SU-DHL-6 (cell line): ENCODE measurements around the gene RNF4.

Experiments
- H2AFZ ChIP-seq: fragments of 200-600 bp; sonication (generic); 2 replicates; pipeline ENCODE4 v1.6.1; 2014; ENCODE audit warnings: low read depth, mild to moderate bottlenecking, moderate library complexity, mixed read lengths, antibody characterized with exemption, low read length; ENCODE audit not compliant: severe bottlenecking
- H3F3A ChIP-seq: fragments of 200-600 bp; shearing (Covaris generic); 2 replicates; pipeline ENCODE4 v1.6.0; 2016; ENCODE audit warnings: antibody characterized with exemption, mild to moderate bottlenecking; ENCODE audit not compliant: insufficient read depth
- H3K27ac ChIP-seq: fragments of 200-600 bp; sonication (generic); 2 replicates; pipeline ENCODE4 v1.5.1; 2016; ENCODE audit warnings: low read depth, mild to moderate bottlenecking, low read length, moderate library complexity, mixed read lengths
- H3K27me3 ChIP-seq: fragments of 200-600 bp; sonication (generic), shearing (Covaris generic); 2 replicates; pipeline ENCODE4 v1.6.0; 2014; ENCODE audit warnings: mild to moderate bottlenecking, low read length
- H3K36me3 ChIP-seq: fragments of 200-600 bp; sonication (generic); 2 replicates; pipeline ENCODE4 v1.6.1; 2014; ENCODE audit warnings: mild to moderate bottlenecking, low read length, mixed read lengths
- H3K4me2 ChIP-seq: fragments of 300-600, 200-600 bp; shearing (Covaris generic), sonication (generic); 2 replicates; pipeline ENCODE4 v1.6.0; 2014; ENCODE audit warnings: low read length, low read depth, mild to moderate bottlenecking; ENCODE audit not compliant: poor library complexity, severe bottlenecking
- H3K4me3 ChIP-seq: fragments of 200-600 bp; sonication (generic); 2 replicates; pipeline ENCODE4 v1.5.1; 2014; ENCODE audit warnings: antibody characterized with exemption, low read length, mild to moderate bottlenecking, mixed read lengths; ENCODE audit not compliant: insufficient read depth, poor library complexity, severe bottlenecking
- H3K79me2 ChIP-seq: fragments of 200-600 bp; sonication (generic); 2 replicates; pipeline ENCODE4 v1.6.1; 2014; ENCODE audit warnings: mild to moderate bottlenecking, low read length, moderate library complexity; ENCODE audit not compliant: insufficient read depth
- H3K9ac ChIP-seq: fragments of 200-600 bp; sonication (generic); 2 replicates; pipeline ENCODE4 v1.7.0; 2014; ENCODE audit warnings: mild to moderate bottlenecking, low read length
- H3K9me2 ChIP-seq: fragments of 200-600 bp; sonication (generic); replicated peaks from 2 replicates; pipeline ENCODE4 v1.6.1; 2014; ENCODE audit warnings: low read length; ENCODE audit not compliant: insufficient read depth
- H3K9me3 ChIP-seq: fragments of 200-600 bp; sonication (generic); 2 replicates; pipeline ENCODE4 v1.6.1; 2014; ENCODE audit warnings: low read length, mixed read lengths; ENCODE audit not compliant: insufficient read depth
- H4K20me1 ChIP-seq: fragments of 200-600 bp; sonication (generic); 2 replicates; pipeline ENCODE4 v1.6.1; 2014; ENCODE audit warnings: low read depth, mild to moderate bottlenecking, antibody characterized with exemption, low read length, moderate library complexity, mixed read lengths
- EZH2phosphoT487 ChIP-seq: fragments of 200-600 bp; sonication (generic), shearing (Covaris generic); conservative IDR thresholded peaks from 2 replicates; pipeline ENCODE4 v1.6.1; 2018; ENCODE audit warnings: mild to moderate bottlenecking, antibody characterized with exemption, low read length, moderate library complexity, mixed read lengths
- TF ChIP-seq, protein P1 (sequence below): fragments of 200-600 bp; sonication (generic); IDR thresholded peaks from one replicate; pipeline ENCODE4 v1.5.1; 2017; ENCODE audit warnings: antibody characterized with exemption, mild to moderate bottlenecking, low read length, moderate library complexity; ENCODE audit not compliant: insufficient read depth, poor library complexity, severe bottlenecking

Gene RNF4

DNA sequence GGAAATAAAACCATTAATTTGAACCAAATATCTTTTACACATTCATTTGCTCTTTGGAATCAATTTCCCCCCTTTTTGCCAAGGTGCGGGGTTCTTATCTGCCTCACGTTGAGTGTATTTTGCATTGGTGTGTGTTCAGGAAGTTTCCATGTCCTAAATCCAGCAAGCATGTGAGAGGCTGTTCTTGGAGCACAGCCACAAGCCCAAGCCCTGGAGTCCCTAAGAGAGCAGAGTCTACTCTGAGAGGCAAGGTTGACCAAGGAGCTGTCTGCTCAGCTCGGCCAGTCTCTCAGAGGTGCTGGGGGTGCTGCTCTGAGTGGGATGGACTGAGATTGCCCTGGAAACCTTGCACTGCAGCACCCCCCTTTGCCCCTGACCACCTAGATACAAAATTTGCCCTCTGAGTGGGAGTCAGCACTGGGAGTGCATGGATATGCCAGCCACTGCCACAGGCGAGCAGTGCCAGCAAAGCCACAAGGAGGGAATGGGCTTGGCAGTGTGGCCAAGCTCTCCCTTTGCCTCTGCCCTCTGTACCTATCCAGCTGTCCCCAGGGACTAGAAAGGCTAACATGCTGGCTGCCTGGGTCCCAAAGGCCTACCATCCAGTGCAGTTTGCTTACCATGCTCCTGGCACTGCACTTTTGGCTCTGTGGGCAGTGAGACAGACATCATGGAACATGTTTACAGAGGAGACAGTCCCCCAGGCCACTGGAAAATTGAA, 47.1 kb downstream of the RNF4 start:
- Histone ChIP-seq H3K9me3 (no peaks in the 10 kb centered on the region), H3K4me2 (no peak overlapping the region), H2AFZ (no peak overlapping the region), H4K20me1 (no peaks in the 10 kb centered on the region), H3K9me2 (no peaks in the 10 kb centered on the region), H3F3A (0 out of 2 replicates have a peak, but pooled peaks cover 4% of the 10 kb centered on the region), H3K36me3 (peaks cover 8% of the 10 kb centered on the region), H3K9ac (no peak overlapping the region), H3K79me2 (no peaks in the 10 kb centered on the region), H3K4me3 (no peak overlapping the region), H3K27me3 (no peaks in the 10 kb centered on the region), H3K27ac (no peak overlapping the region)
- TF ChIP-seq, protein P1, sequence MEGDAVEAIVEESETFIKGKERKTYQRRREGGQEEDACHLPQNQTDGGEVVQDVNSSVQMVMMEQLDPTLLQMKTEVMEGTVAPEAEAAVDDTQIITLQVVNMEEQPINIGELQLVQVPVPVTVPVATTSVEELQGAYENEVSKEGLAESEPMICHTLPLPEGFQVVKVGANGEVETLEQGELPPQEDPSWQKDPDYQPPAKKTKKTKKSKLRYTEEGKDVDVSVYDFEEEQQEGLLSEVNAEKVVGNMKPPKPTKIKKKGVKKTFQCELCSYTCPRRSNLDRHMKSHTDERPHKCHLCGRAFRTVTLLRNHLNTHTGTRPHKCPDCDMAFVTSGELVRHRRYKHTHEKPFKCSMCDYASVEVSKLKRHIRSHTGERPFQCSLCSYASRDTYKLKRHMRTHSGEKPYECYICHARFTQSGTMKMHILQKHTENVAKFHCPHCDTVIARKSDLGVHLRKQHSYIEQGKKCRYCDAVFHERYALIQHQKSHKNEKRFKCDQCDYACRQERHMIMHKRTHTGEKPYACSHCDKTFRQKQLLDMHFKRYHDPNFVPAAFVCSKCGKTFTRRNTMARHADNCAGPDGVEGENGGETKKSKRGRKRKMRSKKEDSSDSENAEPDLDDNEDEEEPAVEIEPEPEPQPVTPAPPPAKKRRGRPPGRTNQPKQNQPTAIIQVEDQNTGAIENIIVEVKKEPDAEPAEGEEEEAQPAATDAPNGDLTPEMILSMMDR: no peak

DNA sequence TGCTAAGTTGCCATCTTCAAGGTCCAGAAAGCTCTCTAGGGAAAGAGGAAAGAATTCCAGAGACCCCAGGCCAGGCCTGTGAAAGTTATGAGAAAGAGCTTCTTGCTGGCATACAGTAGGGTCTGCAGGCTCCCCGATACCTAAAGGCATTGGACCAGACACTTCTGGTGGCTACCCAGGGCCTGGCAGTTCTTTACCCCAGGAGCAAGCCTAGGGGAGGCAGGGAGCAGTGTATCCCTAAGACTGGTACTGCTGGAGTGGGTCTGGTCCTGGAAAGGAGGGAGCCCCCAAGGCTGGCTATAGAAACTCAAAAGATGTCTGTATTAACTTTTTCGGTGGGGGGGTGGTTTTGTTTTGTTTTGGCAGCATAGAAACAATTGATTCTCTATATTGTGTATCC, 47.7 kb downstream of the RNF4 start:
- Histone ChIP-seq H3K4me2 (no peak overlapping the region), H3K4me3 (no peak overlapping the region), H3K9me3 (no peaks in the 10 kb centered on the region), H3K27me3 (no peaks in the 10 kb centered on the region), H2AFZ (no peak overlapping the region), H4K20me1 (no peaks in the 10 kb centered on the region), H3K9me2 (no peaks in the 10 kb centered on the region), H3K9ac (no peak overlapping the region), H3K79me2 (no peaks in the 10 kb centered on the region), H3K27ac (no peak overlapping the region), H3K36me3 (peaks cover 8% of the 10 kb centered on the region), H3F3A (0 out of 2 replicates have a peak, but pooled peaks cover 4% of the 10 kb centered on the region)
- TF ChIP-seq EZH2phosphoT487: no peak
- TF ChIP-seq, protein P1: no peak

DNA sequence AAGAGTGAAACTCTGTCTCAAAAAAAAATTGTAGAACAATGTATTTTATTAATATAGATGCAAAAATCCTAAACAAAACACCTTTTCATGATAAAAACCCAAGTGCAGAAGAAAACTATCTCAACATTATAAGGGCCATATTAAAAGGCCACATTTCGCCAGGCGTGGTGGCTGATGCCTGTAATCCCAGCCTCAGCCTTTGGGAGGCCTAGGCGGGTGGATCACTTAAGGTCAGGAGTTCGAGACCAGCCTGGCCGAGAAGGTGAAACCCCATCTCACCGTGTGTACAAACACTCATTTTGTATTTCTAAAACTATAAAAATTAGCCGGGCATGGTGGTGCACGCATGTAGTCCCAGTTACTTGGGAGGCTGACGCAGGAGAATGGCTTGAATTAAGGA, 57.7 kb downstream of the RNF4 start:
- H3K79me2 ChIP-seq: no peaks in the 10 kb centered on the region
- H3K27ac ChIP-seq: no peak overlapping the region
- no peaks in the 10 kb centered on the region for H3K27me3 ChIP-seq
- H3K9ac ChIP-seq: no peak overlapping the region
- H3K4me2 ChIP-seq: no peak overlapping the region
- no peaks in the 10 kb centered on the region for H3K9me3 ChIP-seq
- TF ChIP-seq EZH2phosphoT487: no peak
- TF ChIP-seq, protein P1: no peak
- no peaks in the 10 kb centered on the region for H3K9me2 ChIP-seq
- no peak overlapping the region for H3K4me3 ChIP-seq
- no peaks in the 10 kb centered on the region for H3F3A ChIP-seq
- no peak overlapping the region for H2AFZ ChIP-seq
- H4K20me1 ChIP-seq: no peaks in the 10 kb centered on the region
- H3K36me3 ChIP-seq: no peaks in the 10 kb centered on the region
